GM21619 (cell line): Measurements from ENCODE around the gene CDC42EP5.

ENCODE experiments used
- ATAC-seq: cut with Tn5 transposase; IDR thresholded peaks from one replicate; pipeline ENCODE4 v1.9.1; 2021; ENCODE audit not compliant: unreplicated experiment

CDC42EP5 gene

DNA sequence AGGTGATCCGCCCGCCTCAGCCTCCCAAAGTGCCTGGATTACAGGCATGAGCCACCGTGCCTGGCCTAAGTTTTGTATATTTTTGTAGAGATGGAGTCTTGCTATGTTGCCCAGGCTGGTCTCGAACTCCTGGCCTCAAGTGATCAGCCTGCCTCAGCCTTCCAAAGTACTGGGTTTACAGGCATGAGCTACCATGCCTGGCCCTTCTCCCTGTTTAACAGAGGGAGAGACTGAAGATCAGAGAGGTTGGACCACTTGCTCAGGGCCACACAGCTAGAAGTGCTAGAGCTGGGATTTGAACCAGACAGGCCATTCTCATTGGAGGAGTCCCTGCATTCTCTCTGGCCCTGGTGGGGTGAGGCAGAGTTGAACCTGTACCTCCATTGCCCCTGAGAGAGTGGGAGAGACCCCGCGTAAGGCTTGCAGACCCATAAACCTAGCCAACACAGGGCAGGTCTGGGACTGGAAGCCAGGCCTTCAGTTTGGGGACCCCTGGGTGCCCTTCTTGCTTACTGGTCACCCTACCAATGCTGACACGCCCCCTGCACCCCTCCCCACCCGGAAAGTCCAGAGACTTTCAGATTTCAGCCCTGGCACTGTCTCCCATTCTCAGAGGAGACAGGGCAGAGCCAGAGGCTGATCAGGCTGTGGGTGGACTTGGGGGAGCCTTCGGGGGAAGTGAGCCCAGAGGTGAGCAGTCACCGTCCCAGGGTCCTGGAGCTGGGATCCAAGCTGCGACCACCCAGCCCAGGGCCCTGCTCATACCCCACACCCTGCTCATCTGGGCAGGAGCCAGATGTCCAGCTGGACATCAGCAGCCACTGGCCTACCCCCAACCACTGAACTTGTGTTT, 44.5 kb downstream of the CDC42EP5 start:
- ATAC-seq, result no peak

- no peak for ATAC-seq
These were observed 45.5 kb downstream of the CDC42EP5 start for GRCh38 chr19:54427586-54427985.

- ATAC-seq, result no peak
These were observed 46.7 kb downstream of the CDC42EP5 start for GRCh38 chr19:54426291-54426931.

- no peak for ATAC-seq
These were observed 47.7 kb downstream of the CDC42EP5 start for GRCh38 chr19:54425382-54425723.

GRCh38 chr19:54424660-54425381, 48.3 kb downstream of the CDC42EP5 start:
- ATAC-seq, result no peak

- no peak for ATAC-seq
These were observed 48.9 kb downstream of the CDC42EP5 start for GRCh38 chr19:54424201-54424600.

GRCh38 chr19:54422136-54422535, 51.0 kb downstream of the CDC42EP5 start:
- ATAC-seq, result no peak

DNA sequence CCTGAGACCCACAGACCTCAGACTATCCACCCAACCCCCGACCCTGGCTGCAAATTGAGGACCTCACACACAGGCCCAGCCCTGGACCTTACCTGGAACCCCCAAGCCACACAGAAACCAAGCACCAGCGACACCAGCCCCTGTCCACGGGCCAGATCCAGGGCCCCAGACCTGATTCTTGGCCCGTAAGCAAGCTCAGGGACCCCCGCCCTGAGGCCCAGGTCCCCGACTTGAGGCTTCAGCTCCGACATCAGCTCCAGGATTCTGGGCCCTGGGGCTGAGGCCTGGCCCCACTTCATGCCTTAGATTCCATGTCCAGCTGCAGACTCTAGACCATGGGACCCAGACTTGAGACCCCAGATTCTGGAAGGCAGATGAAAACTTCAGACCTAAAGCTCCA, 51.6 kb downstream of the CDC42EP5 start:
- ATAC-seq, result no peak

GRCh38 chr19:54421169-54421516, 52.0 kb downstream of the CDC42EP5 start:
- ATAC-seq, result no peak

DNA sequence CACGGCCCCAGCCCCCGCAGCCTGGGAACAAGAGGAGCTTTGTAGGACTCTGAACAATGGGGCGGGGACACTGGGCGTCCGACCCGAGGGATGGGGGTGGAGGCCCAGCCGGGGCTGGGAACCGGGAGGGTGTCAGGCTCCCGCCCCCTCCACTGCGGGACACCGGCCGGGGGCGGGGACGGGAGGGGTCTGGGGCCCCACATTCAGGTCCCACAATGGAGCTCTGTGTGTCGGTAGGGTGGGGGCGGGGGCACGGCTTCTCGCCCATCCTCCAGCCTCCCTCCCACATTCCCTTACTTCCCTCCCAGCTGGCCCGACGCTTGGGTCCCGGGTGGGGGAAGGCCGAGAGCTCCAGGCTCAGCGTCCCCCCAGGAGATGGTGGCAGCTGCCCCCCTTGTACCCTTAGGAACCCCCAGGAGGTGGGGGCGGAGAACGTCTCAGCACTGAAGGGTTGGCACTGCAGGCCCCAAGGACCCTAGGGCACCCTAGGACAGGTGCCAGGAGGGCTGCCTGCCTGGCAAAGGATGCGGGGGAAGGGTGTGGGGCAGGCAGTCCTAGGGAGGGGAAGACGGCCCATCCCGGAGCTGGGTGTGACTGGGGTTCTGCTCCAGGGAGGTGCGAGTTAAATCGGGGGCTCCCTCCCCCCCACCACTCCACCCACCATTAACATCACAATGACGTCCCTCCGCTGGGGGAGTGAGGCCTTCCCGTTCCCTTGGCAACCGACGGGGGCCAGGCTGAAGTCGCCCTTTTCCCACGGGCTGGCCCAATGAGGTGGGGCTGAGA, 52.5 kb downstream of the CDC42EP5 start:
- no peak for ATAC-seq

DNA sequence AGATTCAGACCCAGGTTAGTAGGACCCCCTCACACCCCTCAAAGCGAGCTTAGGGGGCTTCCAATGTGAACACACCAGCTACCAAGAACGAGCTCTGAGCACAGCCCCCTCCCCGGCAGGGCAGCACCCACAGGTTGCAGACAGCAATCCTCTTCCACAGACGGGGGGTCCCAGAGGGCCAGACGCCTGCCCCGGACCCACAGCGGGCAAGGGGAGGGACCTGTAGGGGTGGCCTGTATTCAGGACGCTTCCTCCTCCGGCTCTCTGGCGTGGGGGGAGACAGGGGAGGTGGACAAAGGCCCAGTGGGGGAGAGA, 53.1 kb downstream of the CDC42EP5 start:
- ATAC-seq, result no peak

GRCh38 chr19:54418930-54419800, 53.9 kb downstream of the CDC42EP5 start:
- no peak for ATAC-seq

- ATAC-seq, result no peak
These were observed 54.8 kb downstream of the CDC42EP5 start for GRCh38 chr19:54418030-54418929.

DNA sequence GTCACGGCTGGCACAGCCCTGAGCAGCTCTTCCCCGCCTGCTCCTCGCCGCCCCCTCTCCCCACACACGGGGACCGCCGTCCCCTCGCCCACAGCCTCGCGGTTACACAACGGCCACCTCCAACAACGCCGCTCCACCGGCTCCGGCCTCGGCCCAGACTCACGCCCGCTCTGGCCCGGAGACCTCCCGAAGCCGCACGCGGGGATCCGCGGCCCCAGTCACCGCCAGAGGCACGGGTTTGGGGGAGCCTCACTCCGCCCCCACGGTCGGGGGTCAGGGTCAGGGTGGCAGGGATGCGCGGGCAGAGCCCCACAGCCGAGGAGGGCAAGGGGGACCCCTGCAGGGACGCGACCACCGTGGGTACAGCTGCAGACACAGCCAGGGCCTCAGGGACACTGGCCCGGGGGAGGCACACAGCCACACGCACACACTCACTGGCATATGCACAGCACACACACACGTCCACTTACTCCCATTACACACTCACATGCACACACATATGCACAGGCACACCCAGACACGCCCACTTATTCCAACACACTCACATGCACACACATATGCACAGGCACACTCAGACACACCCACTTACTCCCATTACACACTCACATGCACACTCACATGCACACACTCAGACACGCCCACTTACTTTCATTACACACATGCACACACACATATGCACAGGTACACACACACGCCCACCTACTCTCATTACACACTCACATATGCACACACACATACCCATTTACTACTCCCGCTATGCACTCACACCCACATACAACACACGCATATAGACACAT, 56.2 kb downstream of the CDC42EP5 start:
- no peak for ATAC-seq

- ATAC-seq, result no peak
These were observed 57.0 kb downstream of the CDC42EP5 start for GRCh38 chr19:54415901-54416673.

GRCh38 chr19:54415208-54415900, 57.7 kb downstream of the CDC42EP5 start, which contains the start of gene TTYH1:
TSS of gene TTYH1 (plus strand) at chr19:54415464. CDS start at chr19:54415553, 89 bp downstream.
- no peak for ATAC-seq
